Neural progenitor cell (in vitro differentiated cells): Measurements from ENCODE around the gene GHRHR. TPM values are rescaled to one million over a fixed set of nuclear protein-coding genes. Genes with fewer than 3 reads are reported as not detected.
A peak's percentile ranks its signal among the peaks of the same experiment; 100 is the strongest.

Source experiments
- DNase-seq: peaks from one replicate; pipeline ENCODE4 v3.0.0-alpha.2; 2016; ENCODE audit warnings: low spot score
- H2AFZ ChIP-seq: fragments of 200-600 bp; sonication (generic); replicated peaks from 2 replicates; pipeline ENCODE4 v1.6.1; 2016; ENCODE audit warnings: antibody characterized with exemption
- H3F3A ChIP-seq: fragments of 200-600 bp; sonication (generic); 2 replicates; pipeline ENCODE4 v1.6.1; 2016; ENCODE audit warnings: antibody characterized with exemption, low read depth
- H3K27ac ChIP-seq: fragments of 200-600 bp; sonication (generic); 2 replicates; pipeline ENCODE4 v1.5.1; 2016; ENCODE audit warnings: mild to moderate bottlenecking
- H3K27me3 ChIP-seq: fragments of 200-600 bp; sonication (generic); 2 replicates; pipeline ENCODE4 v1.6.1; 2016; ENCODE audit warnings: mild to moderate bottlenecking, moderate library complexity
- H3K36me3 ChIP-seq: fragments of 200-600 bp; sonication (generic); 2 replicates; pipeline ENCODE4 v1.5.1; 2016
- H3K4me1 ChIP-seq: fragments of 200-600 bp; sonication (generic); 2 replicates; pipeline ENCODE4 v1.6.1; 2016; ENCODE audit warnings: mixed run types
- H3K4me2 ChIP-seq: fragments of 200-600 bp; sonication (generic); 2 replicates; pipeline ENCODE4 v1.6.1; 2016
- H3K4me3 ChIP-seq: fragments of 200-600 bp; sonication (generic); 2 replicates; pipeline ENCODE4 v1.5.1; 2016
- H3K79me2 ChIP-seq: fragments of 200-600 bp; sonication (generic); 2 replicates; pipeline ENCODE4 v1.6.1; 2016; ENCODE audit warnings: low read depth
- H3K9ac ChIP-seq: fragments of 200-600 bp; sonication (generic); 2 replicates; pipeline ENCODE4 v1.6.1; 2016
- H3K9me3 ChIP-seq: fragments of 200-600 bp; sonication (generic); 2 replicates; pipeline ENCODE4 v1.5.1; 2016; ENCODE audit warnings: low read depth
- H4K20me1 ChIP-seq: fragments of 200-600 bp; sonication (generic); 2 replicates; pipeline ENCODE4 v1.6.1; 2016; ENCODE audit warnings: low read depth
- H3K27ac Mint-ChIP-seq: 3 replicates; pipeline ENCODE4 v1.8.0; 2021; ENCODE audit warnings: mixed read lengths
- H3K27me3 Mint-ChIP-seq: 2 replicates; pipeline ENCODE4 v1.8.0; 2022; ENCODE audit warnings: low read depth, mild to moderate bottlenecking, inconsistent platforms, moderate library complexity, mixed read lengths; ENCODE audit not compliant: insufficient read depth
- H3K36me3 Mint-ChIP-seq: 3 replicates; pipeline ENCODE4 v1.8.0; 2021; ENCODE audit warnings: mixed read lengths
- H3K4me1 Mint-ChIP-seq: 3 replicates; pipeline ENCODE4 v1.8.0; 2021; ENCODE audit warnings: mixed read lengths
- H3K4me3 Mint-ChIP-seq: 3 replicates; pipeline ENCODE4 v1.8.0; 2021; ENCODE audit warnings: mild to moderate bottlenecking, moderate library complexity, mixed read lengths
- H3K9me3 Mint-ChIP-seq: 3 replicates; pipeline ENCODE4 v1.8.0; 2020; ENCODE audit warnings: mixed read lengths
- CTCF ChIP-seq: fragments of 200-600 bp; sonication (generic); IDR thresholded peaks from 2 replicates; pipeline ENCODE4 v1.5.1; 2017; ENCODE audit warnings: antibody characterized with exemption, mild to moderate bottlenecking
- EZH2 ChIP-seq: fragments of 200-600 bp; sonication (generic); IDR thresholded peaks from 2 replicates; pipeline ENCODE4 v1.6.1; 2017; ENCODE audit warnings: antibody characterized with exemption, mild to moderate bottlenecking, moderate library complexity
- EZH2phosphoT487 ChIP-seq: fragments of 200-600 bp; sonication (generic); IDR thresholded peaks from 2 replicates; pipeline ENCODE4 v1.6.1; 2017; ENCODE audit warnings: antibody characterized with exemption
- total RNA-seq: library from RNA; depleted of rRNA; stranded (reverse); fragments of >200 nt; gene quantifications from 2 replicates; pipeline ENCODE4 v1.2.3, GENCODE V29; 2015; ENCODE audit warnings: low replicate concordance

Gene GHRHR
- total RNA-seq, 1 donor from 2014 or later: not detected

GRCh38 chr7:30976381-30976780, 12.6 kb downstream of the GHRHR start:
- no peaks in the 10 kb centered on the region for H3K79me2 ChIP-seq
- H4K20me1 ChIP-seq: no peaks in the 10 kb centered on the region
- H3K27me3 Mint-ChIP-seq: peaks cover 11% of the 10 kb centered on the region
- H3K27me3 ChIP-seq: peaks cover 51% of the 10 kb centered on the region
- no peak overlapping the region for H3K4me2 ChIP-seq
- H3F3A ChIP-seq: no peaks in the 10 kb centered on the region
- no peak overlapping the region for H3K4me3 Mint-ChIP-seq
- H3K36me3 Mint-ChIP-seq: no peaks in the 10 kb centered on the region
- no peak overlapping the region for H3K4me3 ChIP-seq
- no peak for DNase-seq
- H3K27ac ChIP-seq: no peak overlapping the region
- H3K9me3 ChIP-seq: no peaks in the 10 kb centered on the region
- H3K36me3 ChIP-seq: no peaks in the 10 kb centered on the region
- no peaks in the 10 kb centered on the region for H3K9me3 Mint-ChIP-seq
- peaks cover 5% of the 10 kb centered on the region for H3K4me1 Mint-ChIP-seq
- H3K4me1 ChIP-seq: no peaks in the 10 kb centered on the region
- H3K27ac Mint-ChIP-seq: no peak overlapping the region
- no peak overlapping the region for H3K9ac ChIP-seq
- TF ChIP-seq EZH2phosphoT487 (no peak), CTCF (no peak), EZH2 (no peak)
- no peak overlapping the region for H2AFZ ChIP-seq

- H3K4me1 ChIP-seq: no peaks in the 10 kb centered on the region
- DNase-seq: no peak
- TF ChIP-seq EZH2 (no peak), CTCF (no peak), EZH2phosphoT487 (no peak)
- no peaks in the 10 kb centered on the region for H4K20me1 ChIP-seq
- H3K27me3 ChIP-seq: peaks cover 51% of the 10 kb centered on the region
- no peak overlapping the region for H3K9ac ChIP-seq
- H3K9me3 ChIP-seq: no peaks in the 10 kb centered on the region
- no peak overlapping the region for H3K4me3 ChIP-seq
- Mint-ChIP-seq H3K4me1 (peaks cover 2% of the 10 kb centered on the region), H3K9me3 (no peaks in the 10 kb centered on the region), H3K27me3 (peaks cover 9% of the 10 kb centered on the region), H3K36me3 (no peaks in the 10 kb centered on the region), H3K27ac (no peak overlapping the region), H3K4me3 (no peak overlapping the region)
- H3K79me2 ChIP-seq: no peaks in the 10 kb centered on the region
- no peak overlapping the region for H2AFZ ChIP-seq
- no peaks in the 10 kb centered on the region for H3F3A ChIP-seq
- H3K36me3 ChIP-seq: no peaks in the 10 kb centered on the region
- H3K27ac ChIP-seq: no peak overlapping the region
- no peak overlapping the region for H3K4me2 ChIP-seq
These were observed 13.5 kb downstream of the GHRHR start for GRCh38 chr7:30977222-30977621.

GRCh38 chr7:30977896-30978564, 14.3 kb downstream of the GHRHR start:
- DNase-seq: peak; percentile 74
- peak overlapping the region; percentile 30 for H2AFZ ChIP-seq
- Mint-ChIP-seq H3K27ac (no peak overlapping the region), H3K27me3 (peaks cover 9% of the 10 kb centered on the region), H3K36me3 (no peaks in the 10 kb centered on the region), H3K4me3 (no peak overlapping the region), H3K9me3 (no peaks in the 10 kb centered on the region), H3K4me1 (peaks cover 4% of the 10 kb centered on the region)
- no peaks in the 10 kb centered on the region for H3K36me3 ChIP-seq
- no peaks in the 10 kb centered on the region for H3K4me1 ChIP-seq
- no peak for TF ChIP-seq EZH2
- TF ChIP-seq EZH2phosphoT487: no peak
- TF ChIP-seq CTCF: peak; percentile 61
- no peak overlapping the region for H3K4me3 ChIP-seq
- H3K27me3 ChIP-seq: peaks cover 53% of the 10 kb centered on the region
- H3F3A ChIP-seq: no peaks in the 10 kb centered on the region
- no peak overlapping the region for H3K4me2 ChIP-seq
- no peaks in the 10 kb centered on the region for H4K20me1 ChIP-seq
- H3K9ac ChIP-seq: no peak overlapping the region
- no peak overlapping the region for H3K27ac ChIP-seq
- H3K9me3 ChIP-seq: no peaks in the 10 kb centered on the region
- no peaks in the 10 kb centered on the region for H3K79me2 ChIP-seq
